Breast epithelium (tissue), 4 donors: ENCODE measurements around the gene GORASP2. TPM values are rescaled to one million over a fixed set of nuclear protein-coding genes. Genes with fewer than 3 reads are reported as not detected.
A peak's percentile ranks its signal among the peaks of the same experiment; 100 is the strongest.

Experiments
- DNase-seq, 2 donors: peaks; one replicate each; pipeline ENCODE4 v3.0.0-alpha.2; 2019; ENCODE audit warnings: low spot score in 2 of 2
- H3K27ac ChIP-seq, 2 donors: fragments of 200-600 bp; sonication (generic) in 1 of 2; one replicate each; pipeline ENCODE4 v1.5.1; 2016 to 2019; ENCODE audit warnings: mild to moderate bottlenecking in 1 of 2
- H3K27me3 ChIP-seq, 2 donors: fragments of 200-600 bp; sonication (generic) in 1 of 2; one replicate each; pipeline versions ENCODE4 v1.5.1 to v1.6.0; 2017 to 2019; ENCODE audit warnings: control low read depth in 1 of 2, mild to moderate bottlenecking in 1 of 2
- H3K36me3 ChIP-seq: fragments of 200-600 bp; one replicate; pipeline ENCODE4 v1.5.1; 2019
- H3K4me1 ChIP-seq, 2 donors: fragments of 200-600 bp; sonication (generic); one replicate each; pipeline ENCODE4 v1.5.1; 2016 to 2019; ENCODE audit warnings: control low read depth in 1 of 2
- H3K4me3 ChIP-seq, 3 donors: fragments of 200-600 bp; sonication (generic); 1 replicate in 2 of 3; 2 replicates in 1 of 3; pipeline ENCODE4 v1.5.1; 2016 to 2019; ENCODE audit warnings: mild to moderate bottlenecking in 3 of 3, moderate library complexity in 2 of 3
- H3K9me3 ChIP-seq, 2 donors: fragments of 200-600 bp; sonication (generic) in 1 of 2; one replicate each; pipeline ENCODE4 v1.5.1; 2016 to 2019; ENCODE audit warnings: control low read depth in 1 of 2
- POLR2A ChIP-seq: fragments of 450-650 bp; IDR thresholded peaks from one replicate; pipeline ENCODE4 v1.6.1; 2016; ENCODE audit warnings: antibody characterized with exemption, mild to moderate bottlenecking, moderate library complexity
- POLR2AphosphoS5 ChIP-seq, 3 donors: sonication (generic); formaldehyde crosslinking; IDR thresholded peaks; one replicate each; pipeline ENCODE4 v1.6.1; 2017; ENCODE audit warnings: antibody characterized with exemption in 3 of 3
- intact Hi-C: fragments of 100-400 bp; cut with DNase I; formaldehyde crosslinking; loops from one replicate; pipeline ENCODE4 v1.15.1; 2023; ENCODE audit warnings: low total_unique reads
- total RNA-seq, 3 donors: library from RNA; depleted of rRNA; stranded (reverse); fragments of >200 nt; gene quantifications; one replicate each; pipeline ENCODE4 v1.1.0, GENCODE V29; 2016
- TF ChIP-seq, protein P1 (sequence below), 3 donors: fragments of 450-650 bp; IDR thresholded peaks; one replicate each; pipeline ENCODE4 v1.5.1; 2016 to 2017; ENCODE audit warnings: antibody characterized with exemption in 3 of 3, mild to moderate bottlenecking in 3 of 3, moderate library complexity in 3 of 3

Gene GORASP2
- total RNA-seq, 3 donors from 2014 or later, result 31.4 to 56.5 (median 45.2) TPM

- Histone ChIP-seq H3K27me3 (no peaks in the 10 kb centered on the region), H3K36me3 (no peaks in the 10 kb centered on the region), H3K4me1 (peaks cover 0 to 10% of the 10 kb centered on the region in 2 donors), H3K4me3 (no peak overlapping the region), H3K27ac (no peak overlapping the region), H3K9me3 (no peaks in the 10 kb centered on the region)
- DNase-seq, result no peak
- intact Hi-C loops, result no loop called here
- TF ChIP-seq POLR2AphosphoS5 (IDR thresholded peaks at IDR 0.05), result no peak
These were observed 42.0 kb downstream of the GORASP2 start for GRCh38 chr2:170971071-170971470.

DNA sequence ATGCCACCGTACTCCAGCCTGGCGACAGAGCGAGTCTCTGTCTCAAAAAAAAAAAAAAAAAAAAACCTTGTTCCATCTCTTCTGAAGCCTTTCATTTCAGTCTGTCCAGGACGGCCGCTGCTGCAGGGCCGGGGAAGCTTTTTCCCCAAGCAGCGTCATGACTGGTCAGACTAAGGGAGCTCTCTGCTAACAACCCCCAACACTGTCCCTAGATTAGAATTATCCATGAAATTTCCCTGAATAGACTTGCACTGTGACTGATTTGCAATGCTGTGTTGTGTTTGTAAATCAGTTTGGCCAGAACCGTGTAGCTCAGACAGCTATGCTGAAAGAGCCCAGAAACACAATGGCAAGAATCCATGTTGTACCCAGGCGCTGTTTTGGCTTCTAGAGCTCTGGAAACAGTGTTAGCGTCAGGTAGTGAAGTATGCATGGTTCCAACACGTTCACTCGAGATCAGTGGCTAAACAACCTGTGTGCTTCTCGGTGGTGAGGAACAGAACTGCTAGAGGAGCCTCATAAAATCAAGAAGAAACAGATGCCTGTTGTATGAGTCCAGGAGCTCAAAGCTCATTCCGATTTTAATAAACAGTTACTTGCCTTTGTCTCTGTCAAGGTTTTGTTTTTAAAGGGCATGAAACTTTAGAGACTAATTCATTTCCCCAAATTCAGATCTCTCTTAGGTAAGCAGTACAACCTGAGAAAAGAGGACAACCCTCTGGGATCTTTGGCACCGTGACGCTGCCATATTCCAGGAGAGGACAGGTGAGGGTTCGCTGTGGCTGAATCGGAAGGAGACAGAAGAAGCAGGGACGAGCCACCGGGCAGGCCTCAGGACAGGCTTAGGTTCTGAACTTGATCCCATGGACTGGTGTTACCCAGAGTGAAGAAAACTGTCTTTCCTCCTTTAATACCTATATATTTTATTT lies 43.5 kb downstream of the GORASP2 start:
- Histone ChIP-seq H3K27me3 (no peaks in the 10 kb centered on the region), H3K27ac (peak overlapping the region in 1 of 2 donors; percentile 88), H3K4me3 (peak overlapping the region in 2 of 3 donors; percentile 77 to 84), H3K9me3 (no peaks in the 10 kb centered on the region), H3K4me1 (peaks cover 0 to 10% of the 10 kb centered on the region in 2 donors), H3K36me3 (no peaks in the 10 kb centered on the region)
- intact Hi-C loops, result no loop called here
- no peak for DNase-seq
- TF ChIP-seq, protein P1, sequence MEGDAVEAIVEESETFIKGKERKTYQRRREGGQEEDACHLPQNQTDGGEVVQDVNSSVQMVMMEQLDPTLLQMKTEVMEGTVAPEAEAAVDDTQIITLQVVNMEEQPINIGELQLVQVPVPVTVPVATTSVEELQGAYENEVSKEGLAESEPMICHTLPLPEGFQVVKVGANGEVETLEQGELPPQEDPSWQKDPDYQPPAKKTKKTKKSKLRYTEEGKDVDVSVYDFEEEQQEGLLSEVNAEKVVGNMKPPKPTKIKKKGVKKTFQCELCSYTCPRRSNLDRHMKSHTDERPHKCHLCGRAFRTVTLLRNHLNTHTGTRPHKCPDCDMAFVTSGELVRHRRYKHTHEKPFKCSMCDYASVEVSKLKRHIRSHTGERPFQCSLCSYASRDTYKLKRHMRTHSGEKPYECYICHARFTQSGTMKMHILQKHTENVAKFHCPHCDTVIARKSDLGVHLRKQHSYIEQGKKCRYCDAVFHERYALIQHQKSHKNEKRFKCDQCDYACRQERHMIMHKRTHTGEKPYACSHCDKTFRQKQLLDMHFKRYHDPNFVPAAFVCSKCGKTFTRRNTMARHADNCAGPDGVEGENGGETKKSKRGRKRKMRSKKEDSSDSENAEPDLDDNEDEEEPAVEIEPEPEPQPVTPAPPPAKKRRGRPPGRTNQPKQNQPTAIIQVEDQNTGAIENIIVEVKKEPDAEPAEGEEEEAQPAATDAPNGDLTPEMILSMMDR (IDR thresholded peaks at IDR 0.05), result no peak
- TF ChIP-seq POLR2A (no peak), POLR2AphosphoS5 (IDR thresholded peaks at IDR 0.05) (no peak)

GRCh38 chr2:170973225-170973491 lies 44.1 kb downstream of the GORASP2 start:
- Histone ChIP-seq H3K4me3 (peak overlapping the region; percentile 58 to 84 (median 77)), H3K4me1 (peaks cover 0 to 10% of the 10 kb centered on the region in 2 donors), H3K27me3 (no peaks in the 10 kb centered on the region), H3K9me3 (no peaks in the 10 kb centered on the region), H3K27ac (peak overlapping the region; percentile 16 to 88), H3K36me3 (no peaks in the 10 kb centered on the region)
- DNase-seq, result no peak
- TF ChIP-seq POLR2A (no peak), POLR2AphosphoS5 (IDR thresholded peaks at IDR 0.05) (no peak)
- TF ChIP-seq, protein P1 (IDR thresholded peaks at IDR 0.05), result peak in 1 of 3 donors; percentile 84
- intact Hi-C loops, result no loop called here

- peak; percentile 89 to 95 for DNase-seq
- intact Hi-C loops, result no loop called here
- TF ChIP-seq POLR2AphosphoS5 (IDR thresholded peaks at IDR 0.05), result peak; percentile 13 to 54 (median 38)
- TF ChIP-seq, protein P1 (IDR thresholded peaks at IDR 0.05), result peak in 2 of 3 donors; percentile 90 to 99
- TF ChIP-seq POLR2A, result no peak
- Histone ChIP-seq H3K36me3 (no peaks in the 10 kb centered on the region), H3K4me1 (peaks cover 0 to 10% of the 10 kb centered on the region in 2 donors), H3K27ac (peak overlapping the region; percentile 88 to 91), H3K27me3 (no peaks in the 10 kb centered on the region), H3K9me3 (no peaks in the 10 kb centered on the region), H3K4me3 (peak overlapping the region; percentile 58 to 84 (median 77))
These were observed 44.6 kb downstream of the GORASP2 start for GRCh38 chr2:170973492-170974303.

DNA sequence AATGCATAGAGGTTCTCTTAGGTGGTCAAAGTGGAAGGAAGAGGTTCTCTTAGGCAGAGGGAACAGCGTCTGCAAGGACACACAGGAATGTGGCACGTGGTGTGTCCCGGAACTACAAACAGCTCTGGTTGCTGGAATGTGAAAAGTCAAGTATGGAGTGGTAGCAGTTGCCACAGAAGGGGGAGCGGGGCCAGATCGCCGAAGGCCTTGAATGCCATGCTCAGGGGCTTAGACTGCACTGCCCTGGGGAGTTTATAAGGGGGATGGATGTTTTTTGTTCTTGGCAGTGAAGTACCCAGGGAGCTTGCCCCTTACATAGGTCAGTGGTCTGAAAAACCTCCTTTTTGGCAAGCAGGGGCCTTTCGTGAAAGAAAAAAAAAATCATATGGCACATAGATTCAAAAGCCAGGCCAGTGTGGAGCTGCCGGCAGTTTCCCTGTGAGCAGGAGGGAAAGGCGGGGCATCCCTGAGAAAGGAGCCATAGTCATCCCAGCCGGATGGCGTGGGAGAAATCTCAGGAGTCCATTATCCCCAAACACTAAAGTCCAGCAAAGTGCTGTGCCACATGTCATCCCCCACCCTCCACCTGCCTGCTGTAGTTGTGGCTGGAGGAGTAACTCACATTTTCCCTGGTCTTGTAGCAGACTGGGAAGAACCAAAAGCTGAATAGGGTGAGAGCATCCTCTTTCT lies 45.4 kb downstream of the GORASP2 start:
- no peaks in the 10 kb centered on the region for H3K36me3 ChIP-seq
- peak in 1 of 3 donors; percentile 15 for TF ChIP-seq POLR2AphosphoS5 (IDR thresholded peaks at IDR 0.05)
- TF ChIP-seq POLR2A, result no peak
- peak; percentile 60 to 72 for DNase-seq
- peak overlapping the region; percentile 58 to 84 (median 77) for H3K4me3 ChIP-seq
- intact Hi-C loops, result no loop called here
- peak overlapping the region; percentile 88 to 91 for H3K27ac ChIP-seq
- no peaks in the 10 kb centered on the region for H3K27me3 ChIP-seq
- peaks cover 0 to 10% of the 10 kb centered on the region in 2 donors for H3K4me1 ChIP-seq
- no peaks in the 10 kb centered on the region for H3K9me3 ChIP-seq
